ENCODE measurements around the gene ROBO1.
"Not testable (repeated sequence)": the region's sequence is repeated elsewhere in the genome, so short reads cannot be mapped to it uniquely, and the experiment has no call there.

DNA sequence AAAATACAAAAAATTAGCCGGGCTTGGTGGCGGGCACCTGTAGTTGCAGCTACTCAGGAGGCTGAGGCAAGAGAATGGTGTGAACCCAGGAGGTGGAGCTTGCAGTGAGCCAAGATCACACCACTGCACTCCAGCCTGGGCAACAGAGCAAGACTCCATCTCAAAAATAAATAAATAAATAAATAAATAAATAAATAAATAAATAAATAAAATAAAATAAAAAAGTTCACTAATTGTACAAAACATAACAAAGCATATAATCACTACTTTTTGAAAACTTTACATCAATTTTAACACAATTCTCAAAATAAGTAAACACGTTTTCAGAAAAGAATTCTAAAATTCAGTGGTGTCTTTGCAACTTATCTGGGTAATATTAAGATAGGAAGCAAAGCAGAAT is 1017.5 kb downstream of the ROBO1 start:
- TF ChIP-seq, protein P1, sequence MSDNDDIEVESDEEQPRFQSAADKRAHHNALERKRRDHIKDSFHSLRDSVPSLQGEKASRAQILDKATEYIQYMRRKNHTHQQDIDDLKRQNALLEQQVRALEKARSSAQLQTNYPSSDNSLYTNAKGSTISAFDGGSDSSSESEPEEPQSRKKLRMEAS (IDR thresholded peaks at IDR 0.05) = not testable (repeated sequence)
- TF ChIP-seq, protein P2, sequence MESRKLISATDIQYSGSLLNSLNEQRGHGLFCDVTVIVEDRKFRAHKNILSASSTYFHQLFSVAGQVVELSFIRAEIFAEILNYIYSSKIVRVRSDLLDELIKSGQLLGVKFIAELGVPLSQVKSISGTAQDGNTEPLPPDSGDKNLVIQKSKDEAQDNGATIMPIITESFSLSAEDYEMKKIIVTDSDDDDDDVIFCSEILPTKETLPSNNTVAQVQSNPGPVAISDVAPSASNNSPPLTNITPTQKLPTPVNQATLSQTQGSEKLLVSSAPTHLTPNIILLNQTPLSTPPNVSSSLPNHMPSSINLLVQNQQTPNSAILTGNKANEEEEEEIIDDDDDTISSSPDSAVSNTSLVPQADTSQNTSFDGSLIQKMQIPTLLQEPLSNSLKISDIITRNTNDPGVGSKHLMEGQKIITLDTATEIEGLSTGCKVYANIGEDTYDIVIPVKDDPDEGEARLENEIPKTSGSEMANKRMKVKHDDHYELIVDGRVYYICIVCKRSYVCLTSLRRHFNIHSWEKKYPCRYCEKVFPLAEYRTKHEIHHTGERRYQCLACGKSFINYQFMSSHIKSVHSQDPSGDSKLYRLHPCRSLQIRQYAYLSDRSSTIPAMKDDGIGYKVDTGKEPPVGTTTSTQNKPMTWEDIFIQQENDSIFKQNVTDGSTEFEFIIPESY (IDR thresholded peaks at IDR 0.05) = not testable (repeated sequence)
- TF ChIP-seq SP1, RAD21, JUND (IDR thresholded peaks at IDR 0.05): not testable (repeated sequence)
- TF ChIP-seq, protein P3, sequence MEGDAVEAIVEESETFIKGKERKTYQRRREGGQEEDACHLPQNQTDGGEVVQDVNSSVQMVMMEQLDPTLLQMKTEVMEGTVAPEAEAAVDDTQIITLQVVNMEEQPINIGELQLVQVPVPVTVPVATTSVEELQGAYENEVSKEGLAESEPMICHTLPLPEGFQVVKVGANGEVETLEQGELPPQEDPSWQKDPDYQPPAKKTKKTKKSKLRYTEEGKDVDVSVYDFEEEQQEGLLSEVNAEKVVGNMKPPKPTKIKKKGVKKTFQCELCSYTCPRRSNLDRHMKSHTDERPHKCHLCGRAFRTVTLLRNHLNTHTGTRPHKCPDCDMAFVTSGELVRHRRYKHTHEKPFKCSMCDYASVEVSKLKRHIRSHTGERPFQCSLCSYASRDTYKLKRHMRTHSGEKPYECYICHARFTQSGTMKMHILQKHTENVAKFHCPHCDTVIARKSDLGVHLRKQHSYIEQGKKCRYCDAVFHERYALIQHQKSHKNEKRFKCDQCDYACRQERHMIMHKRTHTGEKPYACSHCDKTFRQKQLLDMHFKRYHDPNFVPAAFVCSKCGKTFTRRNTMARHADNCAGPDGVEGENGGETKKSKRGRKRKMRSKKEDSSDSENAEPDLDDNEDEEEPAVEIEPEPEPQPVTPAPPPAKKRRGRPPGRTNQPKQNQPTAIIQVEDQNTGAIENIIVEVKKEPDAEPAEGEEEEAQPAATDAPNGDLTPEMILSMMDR (IDR thresholded peaks at IDR 0.05; ENCODE audit: low read depth, low read length, missing input control) = not testable (repeated sequence)
